HEK293 (cell line): Measurements from ENCODE around the gene PRDX2.

Experiments
- GFI1B ChIP-seq: fragments of 450-650 bp; formaldehyde crosslinking; IDR thresholded peaks from 2 replicates; pipeline ENCODE4 v1.5.1; 2016; ENCODE audit warnings: missing biosample characterization, missing genetic modification characterization
- INSM2 ChIP-seq: fragments of 450-650 bp; formaldehyde crosslinking; IDR thresholded peaks from 2 replicates; pipeline ENCODE4 v1.5.1; 2016; ENCODE audit warnings: missing biosample characterization, missing genetic modification characterization
- KLF10 ChIP-seq: fragments of 450-650 bp; IDR thresholded peaks from 2 replicates; pipeline ENCODE4 v1.5.1; 2018; ENCODE audit warnings: missing biosample characterization, mild to moderate bottlenecking, missing genetic modification characterization
- OVOL3 ChIP-seq: fragments of 450-650 bp; formaldehyde crosslinking; IDR thresholded peaks from 2 replicates; pipeline ENCODE4 v1.5.1; 2016; ENCODE audit warnings: missing biosample characterization, missing genetic modification characterization
- REPIN1 ChIP-seq: fragments of 450-650 bp; formaldehyde crosslinking; IDR thresholded peaks from 2 replicates; pipeline ENCODE4 v1.5.1; 2017; ENCODE audit warnings: missing biosample characterization, missing genetic modification characterization, low read depth
- SP3 ChIP-seq: fragments of 450-650 bp; formaldehyde crosslinking; IDR thresholded peaks from 2 replicates; pipeline ENCODE4 v1.5.1; 2016; ENCODE audit warnings: missing biosample characterization, missing genetic modification characterization
- SP7 ChIP-seq: fragments of 450-650 bp; formaldehyde crosslinking; IDR thresholded peaks from 2 replicates; pipeline ENCODE4 v1.5.1; 2016; ENCODE audit warnings: missing biosample characterization, missing genetic modification characterization
- ZBTB48 ChIP-seq: fragments of 450-650 bp; formaldehyde crosslinking; IDR thresholded peaks from 2 replicates; pipeline ENCODE4 v1.5.1; 2016; ENCODE audit warnings: missing biosample characterization, missing genetic modification characterization
- ZBTB49 ChIP-seq: fragments of 450-650 bp; formaldehyde crosslinking; IDR thresholded peaks from 2 replicates; pipeline ENCODE4 v1.5.1; 2016; ENCODE audit warnings: missing biosample characterization, missing genetic modification characterization, low read depth
- ZFP3 ChIP-seq: fragments of 450-650 bp; formaldehyde crosslinking; IDR thresholded peaks from 2 replicates; pipeline ENCODE4 v1.5.1; 2016; ENCODE audit warnings: low read depth, missing biosample characterization, missing genetic modification characterization
- ZNF112 ChIP-seq: fragments of 450-650 bp; formaldehyde crosslinking; IDR thresholded peaks from 2 replicates; pipeline ENCODE4 v1.5.0; 2017; ENCODE audit warnings: missing biosample characterization, missing genetic modification characterization
- ZNF169 ChIP-seq: fragments of 450-650 bp; formaldehyde crosslinking; IDR thresholded peaks from 2 replicates; pipeline ENCODE4 v1.5.1; 2016; ENCODE audit warnings: missing biosample characterization, missing genetic modification characterization
- ZNF19 ChIP-seq: fragments of 450-650 bp; formaldehyde crosslinking; IDR thresholded peaks from 2 replicates; pipeline ENCODE4; 2016; ENCODE audit warnings: missing biosample characterization, missing genetic modification characterization, low read depth
- ZNF274 ChIP-seq, 2 experiments: fragments of 200-500 bp in 1 of 2; fragments of 450-650 bp in 1 of 2; sonication (Bioruptor generic) in 1 of 2; formaldehyde crosslinking in 1 of 2; IDR thresholded peaks; 2 replicates each; pipeline versions ENCODE4 v1.5.1 to v1.6.1; 2014 to 2016; ENCODE audit warnings: borderline replicate concordance in 1 of 2, inconsistent platforms in 1 of 2, low read length in 1 of 2, missing biosample characterization in 1 of 2, missing genetic modification characterization in 1 of 2
- ZNF292 ChIP-seq: fragments of 450-650 bp; formaldehyde crosslinking; IDR thresholded peaks from 2 replicates; pipeline ENCODE4 v1.5.1; 2016; ENCODE audit warnings: low read depth, missing biosample characterization, missing genetic modification characterization, borderline replicate concordance
- ZNF473 ChIP-seq: fragments of 450-650 bp; formaldehyde crosslinking; IDR thresholded peaks from 2 replicates; pipeline ENCODE4 v1.5.1; 2017; ENCODE audit warnings: missing biosample characterization, missing genetic modification characterization
- ZNF514 ChIP-seq: fragments of 450-650 bp; formaldehyde crosslinking; IDR thresholded peaks from 2 replicates; pipeline ENCODE4 v1.5.1; 2016; ENCODE audit warnings: missing biosample characterization, missing genetic modification characterization
- ZNF544 ChIP-seq: fragments of 450-650 bp; formaldehyde crosslinking; IDR thresholded peaks from 2 replicates; pipeline ENCODE4 v1.5.0; 2017; ENCODE audit warnings: missing biosample characterization, missing genetic modification characterization
- ZNF600 ChIP-seq: fragments of 450-650 bp; formaldehyde crosslinking; IDR thresholded peaks from 2 replicates; pipeline ENCODE4 v1.5.1; 2016; ENCODE audit warnings: missing biosample characterization, missing genetic modification characterization
- ZNF623 ChIP-seq: fragments of 450-650 bp; formaldehyde crosslinking; IDR thresholded peaks from 2 replicates; pipeline ENCODE4 v1.5.1; 2016; ENCODE audit warnings: missing biosample characterization, missing genetic modification characterization
- ZNF664 ChIP-seq: fragments of 450-650 bp; formaldehyde crosslinking; IDR thresholded peaks from 2 replicates; pipeline ENCODE4 v1.5.1; 2016; ENCODE audit warnings: missing biosample characterization, missing genetic modification characterization
- ZNF768 ChIP-seq: fragments of 450-650 bp; formaldehyde crosslinking; IDR thresholded peaks from 2 replicates; pipeline ENCODE4 v1.5.1; 2018; ENCODE audit warnings: missing biosample characterization, mild to moderate bottlenecking, missing genetic modification characterization
- ZNF776 ChIP-seq: fragments of 450-650 bp; formaldehyde crosslinking; IDR thresholded peaks from 2 replicates; pipeline ENCODE4 v1.5.0; 2017; ENCODE audit warnings: missing biosample characterization, missing genetic modification characterization, borderline replicate concordance
- ZNF777 ChIP-seq: fragments of 450-650 bp; formaldehyde crosslinking; IDR thresholded peaks from 2 replicates; pipeline ENCODE4 v1.5.1; 2017; ENCODE audit warnings: missing biosample characterization, missing genetic modification characterization, borderline replicate concordance
- ZNF792 ChIP-seq: fragments of 450-650 bp; formaldehyde crosslinking; IDR thresholded peaks from 2 replicates; pipeline ENCODE4 v1.5.1; 2016; ENCODE audit warnings: missing biosample characterization, missing genetic modification characterization
- ZNF837 ChIP-seq: fragments of 450-650 bp; formaldehyde crosslinking; IDR thresholded peaks from 2 replicates; pipeline ENCODE4 v1.5.1; 2016; ENCODE audit warnings: missing biosample characterization, missing genetic modification characterization
- ZNF843 ChIP-seq: fragments of 450-650 bp; formaldehyde crosslinking; IDR thresholded peaks from 2 replicates; pipeline ENCODE4 v1.5.1; 2016; ENCODE audit warnings: missing biosample characterization, missing genetic modification characterization
- TF ChIP-seq, protein P1 (sequence below): fragments of 450-650 bp; formaldehyde crosslinking; IDR thresholded peaks from 2 replicates; pipeline ENCODE4 v1.5.1; 2016; ENCODE audit warnings: missing biosample characterization, missing genetic modification characterization, low read depth
- TF ChIP-seq, protein P2 (sequence below): IDR thresholded peaks from 2 replicates; pipeline ENCODE4 v1.6.1; 2011; ENCODE audit warnings: mild to moderate bottlenecking, low read depth, low read length, borderline replicate concordance
- TF ChIP-seq, protein P3 (sequence below): fragments of 450-650 bp; formaldehyde crosslinking; IDR thresholded peaks from 2 replicates; pipeline ENCODE4 v1.5.1; 2016; ENCODE audit warnings: missing biosample characterization, missing genetic modification characterization
- TF ChIP-seq, protein P4 (sequence below): sonication (generic); formaldehyde crosslinking; IDR thresholded peaks from 2 replicates; pipeline ENCODE4 v1.8.1; 2022; ENCODE audit warnings: mild to moderate bottlenecking, moderate library complexity, missing genetic modification reagents

PRDX2 gene

DNA sequence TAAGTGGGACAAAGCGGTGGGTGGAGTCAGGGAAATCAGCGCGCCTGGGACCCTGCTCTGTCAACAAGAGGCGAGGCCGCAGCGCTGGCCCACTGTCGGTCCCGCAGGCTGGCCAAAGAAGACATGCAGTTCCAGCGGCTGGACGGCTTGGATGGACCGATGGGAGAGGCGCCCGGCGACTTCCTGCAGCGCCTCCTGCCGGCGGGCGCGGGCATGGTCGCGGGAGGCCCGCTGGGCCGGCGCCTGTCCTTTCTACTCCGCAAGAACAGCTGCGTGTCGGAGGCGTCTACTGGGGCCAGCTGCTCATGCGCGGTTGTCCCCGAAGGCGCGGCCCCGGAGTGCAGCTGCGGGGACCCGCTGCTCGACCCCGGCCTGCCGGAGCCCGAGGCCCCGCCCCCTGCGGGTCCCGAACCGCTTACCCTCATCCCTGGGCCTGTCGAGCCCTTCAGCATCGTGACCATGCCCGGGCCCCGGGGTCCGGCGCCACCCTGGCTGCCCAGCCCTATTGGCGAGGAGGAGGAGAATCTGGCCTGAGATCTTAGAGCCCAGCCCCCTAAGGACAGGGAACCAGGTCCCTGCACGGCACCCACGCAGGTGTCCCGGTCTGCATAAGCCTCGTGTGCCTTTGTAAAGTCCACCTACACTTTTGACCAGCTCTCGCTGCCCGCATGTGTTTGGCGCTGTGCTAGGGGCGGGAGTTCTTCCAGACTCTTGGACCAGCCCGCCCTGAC lies 43.9 kb downstream of the PRDX2 start (continued):
- TF ChIP-seq, protein P1, sequence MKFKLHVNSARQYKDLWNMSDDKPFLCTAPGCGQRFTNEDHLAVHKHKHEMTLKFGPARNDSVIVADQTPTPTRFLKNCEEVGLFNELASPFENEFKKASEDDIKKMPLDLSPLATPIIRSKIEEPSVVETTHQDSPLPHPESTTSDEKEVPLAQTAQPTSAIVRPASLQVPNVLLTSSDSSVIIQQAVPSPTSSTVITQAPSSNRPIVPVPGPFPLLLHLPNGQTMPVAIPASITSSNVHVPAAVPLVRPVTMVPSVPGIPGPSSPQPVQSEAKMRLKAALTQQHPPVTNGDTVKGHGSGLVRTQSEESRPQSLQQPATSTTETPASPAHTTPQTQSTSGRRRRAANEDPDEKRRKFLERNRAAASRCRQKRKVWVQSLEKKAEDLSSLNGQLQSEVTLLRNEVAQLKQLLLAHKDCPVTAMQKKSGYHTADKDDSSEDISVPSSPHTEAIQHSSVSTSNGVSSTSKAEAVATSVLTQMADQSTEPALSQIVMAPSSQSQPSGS (tag by site-specific recombination): no peak
- no peak for TF ChIP-seq GFI1B (tag by site-specific recombination)
- TF ChIP-seq ZNF112 (tag by site-specific recombination): no peak
- no peak for TF ChIP-seq ZNF292 (tag by site-specific recombination)
- no peak for TF ChIP-seq ZNF544 (tag by site-specific recombination)
- no peak for TF ChIP-seq INSM2 (tag by site-specific recombination)
- TF ChIP-seq, protein P2, sequence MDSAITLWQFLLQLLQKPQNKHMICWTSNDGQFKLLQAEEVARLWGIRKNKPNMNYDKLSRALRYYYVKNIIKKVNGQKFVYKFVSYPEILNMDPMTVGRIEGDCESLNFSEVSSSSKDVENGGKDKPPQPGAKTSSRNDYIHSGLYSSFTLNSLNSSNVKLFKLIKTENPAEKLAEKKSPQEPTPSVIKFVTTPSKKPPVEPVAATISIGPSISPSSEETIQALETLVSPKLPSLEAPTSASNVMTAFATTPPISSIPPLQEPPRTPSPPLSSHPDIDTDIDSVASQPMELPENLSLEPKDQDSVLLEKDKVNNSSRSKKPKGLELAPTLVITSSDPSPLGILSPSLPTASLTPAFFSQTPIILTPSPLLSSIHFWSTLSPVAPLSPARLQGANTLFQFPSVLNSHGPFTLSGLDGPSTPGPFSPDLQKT: no peak
- TF ChIP-seq ZNF792 (tag by site-specific recombination): no peak
- TF ChIP-seq ZBTB49: no peak
- TF ChIP-seq, protein P3, sequence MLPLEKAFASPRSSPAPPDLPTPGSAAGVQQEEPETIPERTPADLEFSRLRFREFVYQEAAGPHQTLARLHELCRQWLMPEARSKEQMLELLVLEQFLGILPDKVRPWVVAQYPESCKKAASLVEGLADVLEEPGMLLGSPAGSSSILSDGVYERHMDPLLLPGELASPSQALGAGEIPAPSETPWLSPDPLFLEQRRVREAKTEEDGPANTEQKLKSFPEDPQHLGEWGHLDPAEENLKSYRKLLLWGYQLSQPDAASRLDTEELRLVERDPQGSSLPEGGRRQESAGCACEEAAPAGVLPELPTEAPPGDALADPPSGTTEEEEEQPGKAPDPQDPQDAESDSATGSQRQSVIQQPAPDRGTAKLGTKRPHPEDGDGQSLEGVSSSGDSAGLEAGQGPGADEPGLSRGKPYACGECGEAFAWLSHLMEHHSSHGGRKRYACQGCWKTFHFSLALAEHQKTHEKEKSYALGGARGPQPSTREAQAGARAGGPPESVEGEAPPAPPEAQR: no peak
- TF ChIP-seq ZNF19 (tag by site-specific recombination): no peak
- TF ChIP-seq ZNF473 (tag by site-specific recombination): no peak
- no peak for TF ChIP-seq ZNF776 (tag by site-specific recombination)
- no peak for TF ChIP-seq ZNF169
- no peak for TF ChIP-seq ZNF514 (tag by site-specific recombination)
- TF ChIP-seq ZNF274 (IDR thresholded peaks at IDR 0.05; ENCODE audit: low read length): no peak
- no peak for TF ChIP-seq ZNF274 (tag by site-specific recombination; IDR thresholded peaks at IDR 0.05; ENCODE audit: borderline replicate concordance)
- peak; percentile 38; the same call in 1 of the 2 replicates for TF ChIP-seq SP3
- TF ChIP-seq, protein P4, sequence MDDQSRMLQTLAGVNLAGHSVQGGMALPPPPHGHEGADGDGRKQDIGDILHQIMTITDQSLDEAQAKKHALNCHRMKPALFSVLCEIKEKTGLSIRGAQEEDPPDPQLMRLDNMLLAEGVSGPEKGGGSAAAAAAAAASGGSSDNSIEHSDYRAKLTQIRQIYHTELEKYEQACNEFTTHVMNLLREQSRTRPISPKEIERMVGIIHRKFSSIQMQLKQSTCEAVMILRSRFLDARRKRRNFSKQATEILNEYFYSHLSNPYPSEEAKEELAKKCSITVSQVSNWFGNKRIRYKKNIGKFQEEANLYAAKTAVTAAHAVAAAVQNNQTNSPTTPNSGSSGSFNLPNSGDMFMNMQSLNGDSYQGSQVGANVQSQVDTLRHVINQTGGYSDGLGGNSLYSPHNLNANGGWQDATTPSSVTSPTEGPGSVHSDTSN (CRISPR knock-in tag): no peak
- TF ChIP-seq ZNF837: no peak
- TF ChIP-seq ZNF768 (tag by site-specific recombination): no peak
- no peak for TF ChIP-seq REPIN1 (tag by site-specific recombination)
- 0 out of 2 replicates have a peak, but pooled peaks have one; percentile 36 for TF ChIP-seq ZBTB48 (tag by site-specific recombination)
- TF ChIP-seq ZNF664 (tag by site-specific recombination): no peak
- TF ChIP-seq ZNF843 (tag by site-specific recombination): no peak
- peak; percentile 26; the same call in 1 of the 2 replicates for TF ChIP-seq KLF10 (tag by site-specific recombination)
- no peak for TF ChIP-seq ZFP3 (tag by site-specific recombination)
- TF ChIP-seq ZNF600 (tag by site-specific recombination): no peak
- no peak; the same call in 1 of the 2 replicates for TF ChIP-seq ZNF777
- TF ChIP-seq ZNF623 (tag by site-specific recombination): no peak
- TF ChIP-seq SP7 (tag by site-specific recombination): 0 out of 2 replicates have a peak, but pooled peaks have one; percentile 16
- no peak for TF ChIP-seq OVOL3
